Stimulated activated CD8-positive, alpha-beta memory T cell treated with anti-CD3 and anti-CD28 coated beads, Interleukin-4, amount 100 ng/mL, for 4 hours (primary cell): ENCODE measurements around the gene SMAD5.

Experiments used
- DNase-seq, 2 donors: peaks; one replicate each; pipeline ENCODE4 v3.0.0-alpha.2; 2020; ENCODE audit warnings: low read depth in 2 of 2, low spot score in 1 of 2

SMAD5 gene

GRCh38 chr5:136153581-136154236 is 21.1 kb downstream of the SMAD5 start:
- no peak for DNase-seq

- no peak for DNase-seq
Observed at GRCh38 chr5:136155078-136155477, 22.4 kb downstream of the SMAD5 start.

GRCh38 chr5:136155761-136156160 is 23.1 kb downstream of the SMAD5 start:
- no peak for DNase-seq

GRCh38 chr5:136157514-136157913 is 24.9 kb downstream of the SMAD5 start:
- DNase-seq = no peak

- DNase-seq = no peak
Observed at GRCh38 chr5:136159457-136159856, 26.8 kb downstream of the SMAD5 start.

- DNase-seq = no peak
Observed at GRCh38 chr5:136162008-136162407, 29.4 kb downstream of the SMAD5 start.

- DNase-seq = no peak
Observed at GRCh38 chr5:136164226-136164625, 31.6 kb downstream of the SMAD5 start.

- DNase-seq = no peak
Observed at GRCh38 chr5:136166909-136167308, 34.3 kb downstream of the SMAD5 start.

- no peak for DNase-seq
Observed at GRCh38 chr5:136169218-136169617, 36.6 kb downstream of the SMAD5 start.

GRCh38 chr5:136174021-136174659 is 41.5 kb downstream of the SMAD5 start:
- no peak for DNase-seq

GRCh38 chr5:136182618-136183017 is 50.0 kb downstream of the SMAD5 start:
- DNase-seq = no peak

- no peak for DNase-seq
Observed at GRCh38 chr5:136185974-136186665, 53.5 kb downstream of the SMAD5 start.

- no peak for DNase-seq
Observed at GRCh38 chr5:136186796-136187195, 54.2 kb downstream of the SMAD5 start.

- no peak for DNase-seq
Observed at GRCh38 chr5:136188859-136189258, 56.2 kb downstream of the SMAD5 start.

- no peak for DNase-seq
Observed at GRCh38 chr5:136190091-136190720, 57.6 kb downstream of the SMAD5 start.

GRCh38 chr5:136190904-136191303 is 58.3 kb downstream of the SMAD5 start:
- DNase-seq = no peak

- no peak for DNase-seq
Observed at GRCh38 chr5:136191304-136192014, 58.8 kb downstream of the SMAD5 start.

- no peak for DNase-seq
Observed at GRCh38 chr5:136192015-136192525, 59.4 kb downstream of the SMAD5 start.

GRCh38 chr5:136192526-136193321 is 60.1 kb downstream of the SMAD5 start, which contains the start of gene SMIM32:
SMIM32 (minus strand) TSS chr5:136193162; CDS start chr5:136192524, 638 bp downstream.
- DNase-seq = no peak

- DNase-seq = no peak
Observed at GRCh38 chr5:136193322-136193935, 60.8 kb downstream of the SMAD5 start.
